NCI-H1436 (cell line): ENCODE measurements around the gene FAM32A.

Experiments
- DNase-seq: peaks from one replicate; lab custom pipeline; 2025; lab: John Stamatoyannopoulos, UW

FAM32A gene

GRCh38 chr19:16225279-16226183, 40.3 kb downstream of the FAM32A start:
- no peak for DNase-seq

GRCh38 chr19:16226184-16226591, 41.0 kb downstream of the FAM32A start:
- DNase-seq: no peak

GRCh38 chr19:16226878-16227836, 41.9 kb downstream of the FAM32A start:
- no peak for DNase-seq

- no peak for DNase-seq
Observed at GRCh38 chr19:16227837-16228636, 42.8 kb downstream of the FAM32A start.

- no peak for DNase-seq
Observed at GRCh38 chr19:16228637-16229321, 43.6 kb downstream of the FAM32A start.

GRCh38 chr19:16229322-16229641, 44.1 kb downstream of the FAM32A start:
- no peak for DNase-seq

GRCh38 chr19:16232127-16232526, 46.9 kb downstream of the FAM32A start:
- no peak for DNase-seq

- DNase-seq: no peak
Observed at GRCh38 chr19:16232568-16232967, 47.4 kb downstream of the FAM32A start.

GRCh38 chr19:16233081-16233776, 48.0 kb downstream of the FAM32A start:
- no peak for DNase-seq

GRCh38 chr19:16233836-16234551, 48.8 kb downstream of the FAM32A start:
- DNase-seq: no peak

- no peak for DNase-seq
Observed at GRCh38 chr19:16234552-16235445, 49.6 kb downstream of the FAM32A start.

GRCh38 chr19:16235811-16236652, 50.8 kb downstream of the FAM32A start:
- no peak for DNase-seq
